GM12878 (cell line): ENCODE results near the gene NPC1. TPM values are rescaled to one million over a fixed set of nuclear protein-coding genes. Genes with fewer than 3 reads are reported as not detected.

Experiments
- ATAC-seq: fragments of 200-7000 bp; cut with Tn5 transposase; 3 replicates; pipeline ENCODE4 v1.9.1; 2020; ENCODE audit warnings: mild to moderate bottlenecking, moderate library complexity
- BruUV-seq: library from RNA; stranded (reverse); fragments of 400-500 nt; replicated peaks from 2 replicates; lab custom pipeline; 2021; lab: Mats Ljungman, UMichigan
- CTCF ChIA-PET: fragments of 300-600 bp; sonication (Branson Sonifier 250); formaldehyde crosslinking; extraction: SDS; loops from one replicate; lab custom pipeline; 2021; ENCODE audit warnings: inconsistent platforms; lab: Yijun Ruan, JAX
- POLR2A ChIA-PET: fragments of 350-600 bp; formaldehyde crosslinking; extraction: SDS; loops from one replicate; lab custom pipeline; 2021; ENCODE audit warnings: inconsistent platforms; lab: Charles Lee
- RAD21 ChIA-PET: fragments of 300-600 bp; sonication (Branson Sonifier 250); formaldehyde crosslinking; loops from one replicate; lab custom pipeline; 2023; ENCODE audit warnings: antibody characterized with exemption; ENCODE audit not compliant: unreplicated experiment; lab: Charles Lee
- SMC1A ChIA-PET: fragments of 300-600 bp; sonication (Branson Sonifier 250); formaldehyde crosslinking; loops from one replicate; lab custom pipeline; 2023; ENCODE audit not compliant: unreplicated experiment, uncharacterized antibody; lab: Charles Lee
- DNase-seq: peaks from one replicate; pipeline ENCODE4 v3.0.0-alpha.2; 2011; ENCODE audit warnings: low read depth, low spot score
- FAIRE-seq: peaks from 3 replicates; lab custom pipeline; 2011; peaks lifted over from hg19 to GRCh38; lab: Jason Lieb, UNC
- H2AFZ ChIP-seq: 2 replicates; pipeline ENCODE4 v1.6.0; 2011; ENCODE audit warnings: low read depth, low read length, control low read depth; ENCODE audit not compliant: control insufficient read depth
- H3K27ac ChIP-seq: 2 replicates; pipeline ENCODE4 v1.5.1; 2011; ENCODE audit warnings: control low read depth; ENCODE audit not compliant: control insufficient read depth, insufficient read depth
- H3K27me3 ChIP-seq, 2 experiments: replicated peaks in 1 of 2; 2 replicates each; pipeline versions ENCODE4 v1.6.0 to v1.6.1; 2011; ENCODE audit warnings: low read length in 1 of 2; ENCODE audit not compliant: control insufficient read depth in 2 of 2, insufficient read depth in 2 of 2
- H3K36me3 ChIP-seq, 2 experiments: 2 replicates each; pipeline ENCODE4 v1.5.1; 2011; ENCODE audit warnings: low read length in 1 of 2; ENCODE audit not compliant: control insufficient read depth in 2 of 2, insufficient read depth in 2 of 2
- H3K4me1 ChIP-seq: 2 replicates; pipeline ENCODE4 v1.6.1; 2011; ENCODE audit warnings: mild to moderate bottlenecking, low read length, moderate library complexity, mixed read lengths; ENCODE audit not compliant: control insufficient read depth, insufficient read depth
- H3K4me2 ChIP-seq: 2 replicates; pipeline ENCODE4 v1.6.0; 2011; ENCODE audit warnings: control low read depth; ENCODE audit not compliant: control insufficient read depth, insufficient read depth
- H3K4me3 ChIP-seq: fragments of 200-600 bp; sonication (generic); 2 replicates; pipeline ENCODE4 v1.5.1; 2016
- H3K79me2 ChIP-seq: 2 replicates; pipeline ENCODE4 v1.6.0; 2011; ENCODE audit warnings: low read length; ENCODE audit not compliant: control insufficient read depth, insufficient read depth
- H3K9ac ChIP-seq: 2 replicates; pipeline ENCODE4 v1.8.0; 2011; ENCODE audit warnings: low read length, control low read depth, mixed read lengths; ENCODE audit not compliant: control insufficient read depth, insufficient read depth
- H3K9me3 ChIP-seq: replicated peaks from 3 replicates; pipeline ENCODE4 v1.5.1; 2011; ENCODE audit warnings: mild to moderate bottlenecking, low read length; ENCODE audit not compliant: control insufficient read depth, insufficient read depth
- H4K20me1 ChIP-seq: 2 replicates; pipeline ENCODE4 v1.6.0; 2011; ENCODE audit not compliant: control insufficient read depth, insufficient read depth
- MEF2B ChIP-seq: fragments of 450-650 bp; IDR thresholded peaks from 2 replicates; pipeline ENCODE4 v1.6.1; 2018; ENCODE audit warnings: mild to moderate bottlenecking, moderate library complexity; ENCODE audit not compliant: partially characterized antibody, poor library complexity, severe bottlenecking
- NBN ChIP-seq: fragments of 450-650 bp; IDR thresholded peaks from 2 replicates; pipeline ENCODE4 v1.6.1; 2016
- POLR2AphosphoS5 ChIP-seq: IDR thresholded peaks from 2 replicates; pipeline ENCODE4 v1.6.1; 2011; ENCODE audit warnings: mild to moderate bottlenecking, low read length, inconsistent platforms
- WGBS: methylation state at CpG from one replicate; pipeline ENCODE4 v1.1.6; 2016; ENCODE audit warnings: low lambda C conversion rate; ENCODE audit not compliant: insufficient replicate concordance, insufficient coverage; ENCODE audit errors: missing lambda C conversion rate; 5-methylcytosine and 5-hydroxymethylcytosine counted together
- in situ Hi-C: fragments of 300-500 bp; cut with MboI; formaldehyde crosslinking; loops from 9 replicates; pipeline ENCODE4 v1.14.3; 2018; ENCODE audit warnings: mixed read lengths
- intact Hi-C: fragments of 100-400 bp; cut with micrococcal nuclease; formaldehyde crosslinking; loops from one replicate; pipeline ENCODE4 v1.14.2; 2022; ENCODE audit not compliant: unreplicated experiment
- polyA plus RNA-seq, 11 experiments: library from polyadenylated mRNA; depleted of rRNA in 4 of 11; unstranded in 6 of 11; stranded (reverse) in 5 of 11; fragments of >200 nt; fragmentation: Nextera tagmentation in 4 of 11; fragmentation: Illumina TruSeq in 1 of 11; extraction: Ambion mirVana in 4 of 11; extraction: Trizol in 1 of 11; gene quantifications; 1 replicate in 1 of 11; 2 replicates in 10 of 11; pipeline versions ENCODE4 v1.2.1 to v1.2.3, GENCODE V29; 2011 to 2016; ENCODE audit warnings: inconsistent platforms in 2 of 11, missing spikeins in 2 of 11, low read depth in 1 of 11
- total RNA-seq, 4 experiments: library from RNA; depleted of rRNA in 3 of 4; stranded (reverse); fragments of >200 nt in 3 of 4; fragmentation: Illumina TruSeq in 1 of 4; extraction: Trizol in 1 of 4; gene quantifications; 2 replicates each; pipeline versions ENCODE4 v1.2.1 to v1.2.3, GENCODE V29; 2013 to 2021
- TF ChIP-seq, protein P1 (sequence below): fragments of 150-350 bp; IDR thresholded peaks from 2 replicates; pipeline ENCODE4 v1.6.1; 2016; ENCODE audit warnings: low read depth, low read length
- TF ChIP-seq, protein P2 (sequence below): fragments of 450-650 bp; IDR thresholded peaks from 2 replicates; pipeline ENCODE4 v1.6.1; 2017; ENCODE audit warnings: mild to moderate bottlenecking

The NPC1 gene
- total and polyA plus RNA-seq, 10 of the 15 experiments (the other 5 are each of a cell fraction or from before 2014, with no cell fraction given), result 10.1 to 45.2 (median 19.4) TPM

GRCh38 chr18:23501626-23502025, 84.7 kb downstream of the NPC1 start:
- Histone ChIP-seq H4K20me1 (no peaks in the 10 kb centered on the region), H3K4me3 (no peak overlapping the region), H3K9me3 (no peaks in the 10 kb centered on the region), H3K79me2 (peaks cover 26% of the 10 kb centered on the region), H2AFZ (no peak overlapping the region), H3K27me3 (no peaks in the 10 kb centered on the region)
- ATAC-seq (no peak), FAIRE-seq (no peak)
- 89% methylated on average over 6 of the region's 6 CpGs for WGBS
- RAD21 ChIA-PET, result interaction anchor here (0.6 to 2.3 kb wide), 4 partner anchors 14 to 368 kb away, joined by 3 to 10 read pairs (median 4); no protein-coding TSS in a partner anchor
- CTCF ChIA-PET, result interaction anchor here (1.0 to 1.8 kb wide), 6 partner anchors 11 to 201 kb away, joined by 3 to 5 read pairs (median 4); partner anchors contain the start of gene RIOK3
- in situ Hi-C loops, result no loop called here
- TF ChIP-seq, protein P1, sequence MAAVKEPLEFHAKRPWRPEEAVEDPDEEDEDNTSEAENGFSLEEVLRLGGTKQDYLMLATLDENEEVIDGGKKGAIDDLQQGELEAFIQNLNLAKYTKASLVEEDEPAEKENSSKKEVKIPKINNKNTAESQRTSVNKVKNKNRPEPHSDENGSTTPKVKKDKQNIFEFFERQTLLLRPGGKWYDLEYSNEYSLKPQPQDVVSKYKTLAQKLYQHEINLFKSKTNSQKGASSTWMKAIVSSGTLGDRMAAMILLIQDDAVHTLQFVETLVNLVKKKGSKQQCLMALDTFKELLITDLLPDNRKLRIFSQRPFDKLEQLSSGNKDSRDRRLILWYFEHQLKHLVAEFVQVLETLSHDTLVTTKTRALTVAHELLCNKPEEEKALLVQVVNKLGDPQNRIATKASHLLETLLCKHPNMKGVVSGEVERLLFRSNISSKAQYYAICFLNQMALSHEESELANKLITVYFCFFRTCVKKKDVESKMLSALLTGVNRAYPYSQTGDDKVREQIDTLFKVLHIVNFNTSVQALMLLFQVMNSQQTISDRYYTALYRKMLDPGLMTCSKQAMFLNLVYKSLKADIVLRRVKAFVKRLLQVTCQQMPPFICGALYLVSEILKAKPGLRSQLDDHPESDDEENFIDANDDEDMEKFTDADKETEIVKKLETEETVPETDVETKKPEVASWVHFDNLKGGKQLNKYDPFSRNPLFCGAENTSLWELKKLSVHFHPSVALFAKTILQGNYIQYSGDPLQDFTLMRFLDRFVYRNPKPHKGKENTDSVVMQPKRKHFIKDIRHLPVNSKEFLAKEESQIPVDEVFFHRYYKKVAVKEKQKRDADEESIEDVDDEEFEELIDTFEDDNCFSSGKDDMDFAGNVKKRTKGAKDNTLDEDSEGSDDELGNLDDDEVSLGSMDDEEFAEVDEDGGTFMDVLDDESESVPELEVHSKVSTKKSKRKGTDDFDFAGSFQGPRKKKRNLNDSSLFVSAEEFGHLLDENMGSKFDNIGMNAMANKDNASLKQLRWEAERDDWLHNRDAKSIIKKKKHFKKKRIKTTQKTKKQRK, result no peak
- TF ChIP-seq NBN, result no peak
- TF ChIP-seq, protein P2, sequence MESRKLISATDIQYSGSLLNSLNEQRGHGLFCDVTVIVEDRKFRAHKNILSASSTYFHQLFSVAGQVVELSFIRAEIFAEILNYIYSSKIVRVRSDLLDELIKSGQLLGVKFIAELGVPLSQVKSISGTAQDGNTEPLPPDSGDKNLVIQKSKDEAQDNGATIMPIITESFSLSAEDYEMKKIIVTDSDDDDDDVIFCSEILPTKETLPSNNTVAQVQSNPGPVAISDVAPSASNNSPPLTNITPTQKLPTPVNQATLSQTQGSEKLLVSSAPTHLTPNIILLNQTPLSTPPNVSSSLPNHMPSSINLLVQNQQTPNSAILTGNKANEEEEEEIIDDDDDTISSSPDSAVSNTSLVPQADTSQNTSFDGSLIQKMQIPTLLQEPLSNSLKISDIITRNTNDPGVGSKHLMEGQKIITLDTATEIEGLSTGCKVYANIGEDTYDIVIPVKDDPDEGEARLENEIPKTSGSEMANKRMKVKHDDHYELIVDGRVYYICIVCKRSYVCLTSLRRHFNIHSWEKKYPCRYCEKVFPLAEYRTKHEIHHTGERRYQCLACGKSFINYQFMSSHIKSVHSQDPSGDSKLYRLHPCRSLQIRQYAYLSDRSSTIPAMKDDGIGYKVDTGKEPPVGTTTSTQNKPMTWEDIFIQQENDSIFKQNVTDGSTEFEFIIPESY, result no peak
- TF ChIP-seq MEF2B, result no peak
- no peak for TF ChIP-seq POLR2AphosphoS5
- TF ChIP-seq, all 136 proteins: peak for 0
- DNase-seq, result no peak
- no peak overlapping the region for H3K27ac ChIP-seq
- POLR2A ChIA-PET, result interaction anchor here (0.6 to 2.1 kb wide), 5 partner anchors 14 to 569 kb away, joined by 3 to 5 read pairs (median 3); partner anchors contain the start of genes NPC1 and RBBP8
- intact Hi-C loops, result loop anchor here (5.0 to 10.0 kb wide), 5 partner anchors 49 to 707 kb away; partner anchors contain the start of genes RBBP8 and RIOK3
- SMC1A ChIA-PET, result interaction anchor here (0.8 to 2.9 kb wide), 8 partner anchors 11 to 84 kb away, joined by 3 to 15 read pairs (median 4); no protein-coding TSS in a partner anchor
- peaks cover 23% of the 10 kb centered on the region for H3K4me1 ChIP-seq
- BruUV-seq, result no TSS peak
- H3K9ac ChIP-seq, result no peak overlapping the region
- H3K4me2 ChIP-seq, result no peak overlapping the region
- H3K36me3 ChIP-seq, result peaks cover 0 to 2% of the 10 kb centered on the region in 2 experiments; a peak in 1 of 4 replicates
